ENCODE data around the gene KIRREL3. TPM values are rescaled to one million over a fixed set of nuclear protein-coding genes. Genes with fewer than 3 reads are reported as not detected.

The KIRREL3 gene
- polyA plus RNA-seq, 1 of the 3 experiments (the other 2 are of a cell fraction) = 3.7 TPM

GRCh38 chr11:126542334-126543015, 458.1 kb downstream of the KIRREL3 start:
- Histone ChIP-seq H3K9me2 (no peaks in the 10 kb centered on the region), H3K4me1 (ENCODE audit: control insufficient read depth in 1 of 2, insufficient read depth in 2 of 2, low read depth in 1 of 2, low read length in 1 of 2) (peaks cover 3 to 40% of the 10 kb centered on the region in 2 experiments; a peak in 3 of 4 replicates), H2AFZ (ENCODE audit: low read depth) (no peak overlapping the region), H4K20me1 (ENCODE audit: insufficient read depth) (no peaks in the 10 kb centered on the region), H3K79me2 (ENCODE audit: insufficient read depth) (no peaks in the 10 kb centered on the region), H3K36me3 (replicated peaks in 1 of 2; ENCODE audit: control insufficient read depth in 1 of 2, insufficient read depth in 2 of 2, low read length in 1 of 2) (no peaks in the 10 kb centered on the region), H3K9ac (no peak overlapping the region), H3F3A (replicated peaks; ENCODE audit: insufficient read depth) (no peaks in the 10 kb centered on the region), H3K27ac (ENCODE audit: low read depth in 2 of 2, low read length in 1 of 2) (no peak overlapping the region; a peak in 1 of 4 replicates), H3K4me3 (ENCODE audit: low read depth in 2 of 2, low read length in 1 of 2) (no peak overlapping the region), H3K27me3 (ENCODE audit: insufficient read depth) (no peaks in the 10 kb centered on the region), H3K9me3 (no peaks in the 10 kb centered on the region), H3K4me2 (no peak overlapping the region)
- DNase-seq = no peak
- TF ChIP-seq TCF12 (IDR thresholded peaks at IDR 0.05) (no peak), ZBTB33 (IDR thresholded peaks at IDR 0.05; ENCODE audit: borderline replicate concordance, low read depth) (no peak), USF2 (IDR thresholded peaks at IDR 0.05; ENCODE audit: borderline replicate concordance, low read depth, low read length) (no peak), MEF2A (IDR thresholded peaks at IDR 0.05; ENCODE audit: borderline replicate concordance, low read depth) (no peak), CTCF (IDR thresholded peaks at IDR 0.05) (no peak), CHD2 (IDR thresholded peaks at IDR 0.05; ENCODE audit: low read length, partially characterized antibody) (no peak), REST (IDR thresholded peaks at IDR 0.05; ENCODE audit: low read depth, low read length) (no peak), MAX (IDR thresholded peaks at IDR 0.05; ENCODE audit: low read depth) (no peak), RAD21 (IDR thresholded peaks at IDR 0.05; ENCODE audit: low read length) (no peak), EP300 (IDR thresholded peaks at IDR 0.05; ENCODE audit: borderline replicate concordance in 1 of 2, low read depth in 1 of 2, low read length in 1 of 2) (no peak), TAF1 (IDR thresholded peaks at IDR 0.05; ENCODE audit: borderline replicate concordance, low read depth, low read length) (no peak), FOXM1 (IDR thresholded peaks at IDR 0.05; ENCODE audit: low read depth) (no peak), NRF1 (IDR thresholded peaks at IDR 0.05; ENCODE audit: low read depth, low read length) (no peak), EZH2phosphoT487 (IDR thresholded peaks at IDR 0.05; ENCODE audit: borderline replicate concordance, low read depth) (no peak), RCOR1 (IDR thresholded peaks at IDR 0.05; ENCODE audit: low read length) (no peak), ELF1 (IDR thresholded peaks at IDR 0.05) (no peak)
- 57% methylated on average over 4 of the region's 4 CpGs for WGBS (ENCODE audit: low lambda C conversion rate)
- ChIA-PET CTCF (interaction anchor here (1.0 to 1.1 kb wide), 2 partner anchors 21 to 32 kb away, joined by 3 read pairs; no protein-coding TSS in a partner anchor), POLR2A (no interaction called here)

All from SK-N-SH (cell line).